Activated T-helper 17 cell treated with anti-CD3 and anti-CD28 coated beads, Interleukin-2, amount 50 U/mL, for 72 hours (primary cell): ENCODE results near the gene CIAO1. TPM values are rescaled to one million over a fixed set of nuclear protein-coding genes. Genes with fewer than 3 reads are reported as not detected.
"Not testable (repeated sequence)": the region's sequence is repeated elsewhere in the genome, so short reads cannot be mapped to it uniquely, and the experiment has no call there.

Experiments
- ATAC-seq: fragments of 150-1000 bp; cut with Tn5 transposase; replicated peaks from 2 replicates; pipeline ENCODE4 v1.10.0; 2021; ENCODE audit warnings: mild to moderate bottlenecking, moderate library complexity
- H3K27ac Mint-ChIP-seq: one replicate; pipeline ENCODE4 v1.8.0; 2022; ENCODE audit warnings: mixed read lengths
- H3K27me3 Mint-ChIP-seq: one replicate; pipeline ENCODE4 v1.8.0; 2022; ENCODE audit warnings: mixed read lengths
- H3K36me3 Mint-ChIP-seq: one replicate; pipeline ENCODE4 v1.8.0; 2022; ENCODE audit warnings: low read depth, mild to moderate bottlenecking, mixed read lengths
- H3K4me1 Mint-ChIP-seq: one replicate; pipeline ENCODE4 v1.8.0; 2022; ENCODE audit warnings: mixed read lengths
- H3K4me3 Mint-ChIP-seq: one replicate; pipeline ENCODE4 v1.8.0; 2022; ENCODE audit warnings: mild to moderate bottlenecking, mixed read lengths
- H3K9me3 Mint-ChIP-seq: one replicate; pipeline ENCODE4 v1.8.0; 2022; ENCODE audit warnings: mixed read lengths
- total RNA-seq, 2 donors: library from RNA; stranded (reverse); gene quantifications; one replicate each; pipeline ENCODE4 v1.2.3, GENCODE V29; 2022

CIAO1 gene
- total RNA-seq, result 10 to 100 TPM; 71.4 to 81.3 TPM

DNA sequence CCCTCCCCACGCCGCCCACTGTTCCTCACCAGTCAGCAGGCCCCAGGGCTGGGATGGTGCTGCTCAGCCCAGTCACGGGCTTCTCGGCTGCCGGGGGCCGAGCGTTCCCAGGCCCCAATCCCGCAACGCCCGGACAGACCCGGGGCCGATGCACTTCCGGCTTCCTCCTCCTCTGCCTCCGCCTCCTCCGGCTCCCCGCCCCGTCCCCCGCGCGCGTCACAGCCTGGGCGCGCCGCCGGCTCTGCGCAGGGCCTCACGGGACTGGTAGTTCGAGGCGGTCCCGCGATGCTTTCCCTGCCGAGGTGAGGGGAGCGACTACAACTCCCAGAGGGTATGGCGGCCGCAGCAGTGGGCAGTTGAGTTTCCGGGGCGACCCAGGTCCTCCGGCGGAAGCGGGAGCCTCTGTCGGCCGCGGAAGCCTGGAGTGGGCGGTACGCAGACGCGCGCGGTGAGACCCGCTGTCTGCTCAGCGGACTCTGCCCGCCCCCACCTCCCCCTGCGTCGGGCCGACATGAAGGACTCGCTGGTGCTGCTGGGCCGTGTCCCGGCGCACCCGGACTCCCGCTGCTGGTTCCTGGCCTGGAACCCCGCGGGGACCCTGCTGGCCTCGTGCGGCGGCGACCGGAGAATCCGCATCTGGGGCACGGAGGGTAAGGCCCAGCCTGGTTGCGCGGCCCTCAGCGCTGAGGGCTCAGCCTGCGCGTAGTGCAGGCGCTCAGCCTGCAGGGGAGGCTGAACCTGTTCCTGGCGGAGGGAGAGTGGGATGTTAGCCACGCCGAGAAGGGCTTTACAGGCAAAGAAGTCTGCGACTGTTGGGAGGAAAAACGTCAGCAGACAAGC is at the start of gene CIAO1, which contains the start of gene TMEM127:
Gene CIAO1, plus strand, starts transcription at position 386 of the 840 bp plus-strand sequence. Its CDS starts 126 bp downstream, at position 512.
Gene TMEM127, minus strand, starts transcription at position 158 of the 840 bp plus-strand sequence. CDS start 616 bp downstream, outside the sequence.
- Mint-ChIP-seq H3K27ac (peak within 1 kb of the TSS; percentile 89), H3K4me1 (peaks cover 26% of the 10 kb centered on the region), H3K27me3 (no peaks in the 10 kb centered on the region), H3K9me3 (no peaks in the 10 kb centered on the region), H3K4me3 (peak within 1 kb of the TSS; percentile 92), H3K36me3 (peaks cover 87% of the 10 kb centered on the region)
- peak; percentile 94 for ATAC-seq

- H3K36me3 Mint-ChIP-seq, result no peaks in the 10 kb centered on the region
Observed at GRCh38 chr2:96218508-96219131, 47.4 kb upstream of the CIAO1 start.

DNA sequence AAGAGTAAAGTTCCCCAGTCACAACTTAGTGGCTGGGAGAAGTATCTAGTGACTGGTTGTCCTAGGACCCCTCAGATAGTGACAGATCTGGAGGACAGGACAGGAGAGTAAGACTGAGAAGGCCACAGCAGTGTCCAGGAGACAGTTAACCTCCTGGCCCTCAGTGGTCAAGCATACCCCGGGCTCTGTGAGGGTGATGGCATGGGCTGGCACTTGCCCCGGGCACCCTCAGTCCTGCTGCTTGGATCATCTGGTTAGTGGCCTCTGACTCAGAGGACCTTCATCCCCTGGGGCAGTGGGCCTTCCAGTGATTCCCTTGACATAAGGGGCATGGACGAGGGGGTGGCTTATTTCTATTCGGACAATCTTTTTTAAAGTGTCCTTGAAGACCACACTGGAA is 46.1 kb upstream of the CIAO1 start:
- H3K4me3 Mint-ChIP-seq, H3K4me1 Mint-ChIP-seq, H3K9me3 Mint-ChIP-seq, ATAC-seq, H3K27ac Mint-ChIP-seq, H3K36me3 Mint-ChIP-seq, H3K27me3 Mint-ChIP-seq: not testable (repeated sequence)

More at GRCh38 chr2:96218508-96219131, 47.4 kb upstream of the CIAO1 start:
- Mint-ChIP-seq H3K9me3 (no peaks in the 10 kb centered on the region), H3K4me1 (no peaks in the 10 kb centered on the region), H3K27me3 (no peaks in the 10 kb centered on the region), H3K4me3 (no peak overlapping the region), H3K27ac (no peak overlapping the region)
- ATAC-seq, result no peak

- H3K27ac Mint-ChIP-seq, result peak overlapping the region; percentile 10
- H3K4me1 Mint-ChIP-seq, H3K36me3 Mint-ChIP-seq, ATAC-seq, H3K27me3 Mint-ChIP-seq, H3K9me3 Mint-ChIP-seq, H3K4me3 Mint-ChIP-seq: not testable (repeated sequence)
Observed at GRCh38 chr2:96221106-96221505, 44.9 kb upstream of the CIAO1 start.

DNA sequence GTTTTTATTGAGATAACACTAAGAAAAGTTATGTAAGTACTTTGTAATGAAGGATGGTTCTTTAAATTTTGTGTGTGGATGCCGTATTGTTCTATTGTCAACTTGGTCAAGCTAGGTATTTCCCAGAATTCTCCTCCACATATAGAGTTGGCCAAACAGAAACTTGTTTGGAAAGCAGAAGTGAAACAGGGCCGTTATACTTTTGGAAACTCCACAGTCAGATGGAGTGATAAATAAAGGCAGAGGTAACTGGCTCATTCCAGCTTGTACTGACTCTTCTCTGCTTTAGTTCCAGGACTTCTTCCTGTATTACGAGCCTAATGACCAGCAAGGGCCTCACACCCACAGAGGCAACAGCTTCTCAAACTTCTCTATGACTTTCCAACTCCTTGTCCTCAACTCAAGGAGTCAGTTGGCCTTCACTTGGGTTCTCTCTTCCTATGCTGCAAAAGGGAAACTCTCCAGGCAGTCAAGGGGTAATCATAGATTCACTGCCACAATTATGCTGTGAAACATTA is 41.0 kb upstream of the CIAO1 start:
- Mint-ChIP-seq H3K27ac (peak overlapping the region; percentile 75), H3K9me3 (no peaks in the 10 kb centered on the region), H3K27me3 (no peaks in the 10 kb centered on the region)

GRCh38 chr2:96231316-96231715 is 34.7 kb upstream of the CIAO1 start:
- no peak overlapping the region for H3K4me3 Mint-ChIP-seq
- no peak for ATAC-seq
- no peaks in the 10 kb centered on the region for H3K9me3 Mint-ChIP-seq
- H3K27me3 Mint-ChIP-seq, result no peaks in the 10 kb centered on the region
- H3K27ac Mint-ChIP-seq, result no peak overlapping the region
- H3K36me3 Mint-ChIP-seq, result peaks cover 6% of the 10 kb centered on the region
- H3K4me1 Mint-ChIP-seq, result no peaks in the 10 kb centered on the region

More for the DNA sequence above, 41.0 kb upstream of the CIAO1 start:
- H3K4me3 Mint-ChIP-seq, result no peak overlapping the region
- peaks cover 6% of the 10 kb centered on the region for H3K4me1 Mint-ChIP-seq
- peaks cover 6% of the 10 kb centered on the region for H3K36me3 Mint-ChIP-seq
- no peak for ATAC-seq

GRCh38 chr2:96233436-96233835 is 32.6 kb upstream of the CIAO1 start:
- Mint-ChIP-seq H3K4me1 (no peaks in the 10 kb centered on the region), H3K4me3 (no peak overlapping the region), H3K27me3 (no peaks in the 10 kb centered on the region), H3K27ac (no peak overlapping the region), H3K9me3 (no peaks in the 10 kb centered on the region), H3K36me3 (peaks cover 4% of the 10 kb centered on the region)
- no peak for ATAC-seq

DNA sequence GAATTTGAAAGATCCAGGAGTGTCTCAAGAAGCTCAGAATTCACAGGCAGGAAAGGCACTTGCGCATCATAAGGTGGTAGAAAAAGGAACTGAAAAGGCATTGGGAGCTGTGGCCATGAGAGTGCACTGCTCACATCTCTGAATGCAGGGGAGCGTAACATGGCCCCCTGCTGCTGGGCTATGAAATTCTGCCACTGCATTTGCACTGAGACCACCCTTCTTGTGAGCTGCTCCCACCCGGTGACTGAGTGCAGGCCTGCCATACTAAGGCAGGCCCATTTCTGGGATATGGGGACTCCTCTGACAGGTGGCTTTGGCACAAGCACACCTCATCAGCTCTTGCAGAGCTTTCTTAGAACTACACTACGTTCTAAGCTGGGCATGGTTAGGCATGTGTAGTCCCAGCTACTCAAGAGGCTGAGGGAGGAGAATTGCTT is 32.1 kb upstream of the CIAO1 start:
- no peaks in the 10 kb centered on the region for H3K9me3 Mint-ChIP-seq
- no peak overlapping the region for H3K27ac Mint-ChIP-seq
- H3K36me3 Mint-ChIP-seq, result no peaks in the 10 kb centered on the region
- H3K4me3 Mint-ChIP-seq, result no peak overlapping the region
- no peaks in the 10 kb centered on the region for H3K4me1 Mint-ChIP-seq
- no peaks in the 10 kb centered on the region for H3K27me3 Mint-ChIP-seq
- ATAC-seq, result no peak

DNA sequence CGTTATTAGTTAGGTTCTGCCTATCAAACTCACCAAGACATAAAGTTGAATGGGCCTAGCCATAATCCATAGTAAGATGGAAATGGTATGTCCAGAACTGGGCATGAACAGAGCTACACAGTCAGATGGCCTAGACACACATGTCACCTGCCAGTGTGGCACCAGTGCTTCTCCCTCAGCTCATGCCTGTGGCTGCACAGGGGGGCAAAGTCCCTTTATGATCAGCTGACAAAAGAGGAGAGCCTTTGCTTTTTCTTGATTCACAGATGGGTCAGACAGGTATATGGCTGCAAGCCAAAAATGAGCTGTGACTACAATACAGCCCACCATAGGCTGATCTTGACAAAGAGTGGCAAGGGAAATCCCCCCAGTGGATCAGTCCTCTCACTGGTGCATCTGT is 29.1 kb upstream of the CIAO1 start:
- H3K27ac Mint-ChIP-seq, result no peak overlapping the region
- no peak for ATAC-seq
- no peak overlapping the region for H3K4me3 Mint-ChIP-seq
- no peaks in the 10 kb centered on the region for H3K36me3 Mint-ChIP-seq
- peaks cover 9% of the 10 kb centered on the region for H3K4me1 Mint-ChIP-seq
- no peaks in the 10 kb centered on the region for H3K9me3 Mint-ChIP-seq
- no peaks in the 10 kb centered on the region for H3K27me3 Mint-ChIP-seq

DNA sequence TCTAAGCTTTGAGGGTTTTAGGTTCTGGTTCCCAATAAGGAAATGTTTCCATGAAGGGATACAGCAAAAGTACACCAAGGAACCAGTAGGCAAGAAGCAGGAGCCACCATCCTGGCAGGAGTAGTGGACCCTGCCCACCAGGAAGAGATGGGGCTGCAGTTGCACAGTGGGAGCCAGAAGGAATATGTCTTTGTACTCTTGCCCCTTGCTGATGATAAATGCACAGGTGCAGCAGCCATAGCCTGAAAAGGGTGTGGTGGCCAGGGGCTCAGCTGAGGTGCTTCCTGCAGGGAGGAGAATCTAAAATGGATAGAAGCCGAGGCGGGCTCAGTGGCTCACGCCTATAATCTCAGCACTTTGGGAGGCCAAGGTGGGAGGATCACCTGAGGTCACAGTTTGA is 27.8 kb upstream of the CIAO1 start:
- H3K36me3 Mint-ChIP-seq, result no peaks in the 10 kb centered on the region
- no peak overlapping the region for H3K4me3 Mint-ChIP-seq
- H3K4me1 Mint-ChIP-seq, result peaks cover 22% of the 10 kb centered on the region
- no peak for ATAC-seq
- no peaks in the 10 kb centered on the region for H3K27me3 Mint-ChIP-seq
- no peaks in the 10 kb centered on the region for H3K9me3 Mint-ChIP-seq
- H3K27ac Mint-ChIP-seq, result peak overlapping the region; percentile 29

- Mint-ChIP-seq H3K27ac (no peak overlapping the region), H3K4me3 (no peak overlapping the region), H3K27me3 (no peaks in the 10 kb centered on the region), H3K36me3 (no peaks in the 10 kb centered on the region), H3K4me1 (peaks cover 23% of the 10 kb centered on the region), H3K9me3 (no peaks in the 10 kb centered on the region)
- ATAC-seq, result no peak
Observed at GRCh38 chr2:96239091-96239490, 26.9 kb upstream of the CIAO1 start.

- Mint-ChIP-seq H3K27ac (peak overlapping the region; percentile 94), H3K9me3 (no peaks in the 10 kb centered on the region), H3K4me3 (no peak overlapping the region), H3K36me3 (no peaks in the 10 kb centered on the region), H3K27me3 (no peaks in the 10 kb centered on the region), H3K4me1 (peaks cover 26% of the 10 kb centered on the region)
- ATAC-seq, result no peak
Observed at GRCh38 chr2:96239745-96240264, 26.2 kb upstream of the CIAO1 start.

GRCh38 chr2:96240341-96241038 is 25.5 kb upstream of the CIAO1 start:
- Mint-ChIP-seq H3K4me1 (peaks cover 28% of the 10 kb centered on the region), H3K36me3 (no peaks in the 10 kb centered on the region), H3K27ac (peak overlapping the region; percentile 94), H3K27me3 (no peaks in the 10 kb centered on the region), H3K9me3 (no peaks in the 10 kb centered on the region), H3K4me3 (no peak overlapping the region)
- no peak for ATAC-seq

- H3K4me3 Mint-ChIP-seq, result peak overlapping the region; percentile 74
- ATAC-seq, result no peak
Observed at GRCh38 chr2:96241227-96241626, 24.8 kb upstream of the CIAO1 start.

More at GRCh38 chr2:96241227-96241626, 24.8 kb upstream of the CIAO1 start:
- H3K9me3 Mint-ChIP-seq, result no peaks in the 10 kb centered on the region
- peak overlapping the region; percentile 94 for H3K27ac Mint-ChIP-seq
- H3K36me3 Mint-ChIP-seq, result no peaks in the 10 kb centered on the region
- H3K4me1 Mint-ChIP-seq, result peaks cover 35% of the 10 kb centered on the region
- H3K27me3 Mint-ChIP-seq, result no peaks in the 10 kb centered on the region
